Measurements from ENCODE around the gene ROR1.

ROR1 gene

GRCh38 chr1:63908016-63908415, 134.2 kb downstream of the ROR1 start:
- TF ChIP-seq FOXP2 (optimal IDR thresholded peaks at IDR 0.05; ENCODE audit: borderline replicate concordance, extremely low read depth, extremely low read length, insufficient read depth) = no peak
- no peak for TF ChIP-seq TAF1 (IDR thresholded peaks at IDR 0.05; ENCODE audit: borderline replicate concordance, insufficient read depth, low read length)
- TF ChIP-seq, protein P1, sequence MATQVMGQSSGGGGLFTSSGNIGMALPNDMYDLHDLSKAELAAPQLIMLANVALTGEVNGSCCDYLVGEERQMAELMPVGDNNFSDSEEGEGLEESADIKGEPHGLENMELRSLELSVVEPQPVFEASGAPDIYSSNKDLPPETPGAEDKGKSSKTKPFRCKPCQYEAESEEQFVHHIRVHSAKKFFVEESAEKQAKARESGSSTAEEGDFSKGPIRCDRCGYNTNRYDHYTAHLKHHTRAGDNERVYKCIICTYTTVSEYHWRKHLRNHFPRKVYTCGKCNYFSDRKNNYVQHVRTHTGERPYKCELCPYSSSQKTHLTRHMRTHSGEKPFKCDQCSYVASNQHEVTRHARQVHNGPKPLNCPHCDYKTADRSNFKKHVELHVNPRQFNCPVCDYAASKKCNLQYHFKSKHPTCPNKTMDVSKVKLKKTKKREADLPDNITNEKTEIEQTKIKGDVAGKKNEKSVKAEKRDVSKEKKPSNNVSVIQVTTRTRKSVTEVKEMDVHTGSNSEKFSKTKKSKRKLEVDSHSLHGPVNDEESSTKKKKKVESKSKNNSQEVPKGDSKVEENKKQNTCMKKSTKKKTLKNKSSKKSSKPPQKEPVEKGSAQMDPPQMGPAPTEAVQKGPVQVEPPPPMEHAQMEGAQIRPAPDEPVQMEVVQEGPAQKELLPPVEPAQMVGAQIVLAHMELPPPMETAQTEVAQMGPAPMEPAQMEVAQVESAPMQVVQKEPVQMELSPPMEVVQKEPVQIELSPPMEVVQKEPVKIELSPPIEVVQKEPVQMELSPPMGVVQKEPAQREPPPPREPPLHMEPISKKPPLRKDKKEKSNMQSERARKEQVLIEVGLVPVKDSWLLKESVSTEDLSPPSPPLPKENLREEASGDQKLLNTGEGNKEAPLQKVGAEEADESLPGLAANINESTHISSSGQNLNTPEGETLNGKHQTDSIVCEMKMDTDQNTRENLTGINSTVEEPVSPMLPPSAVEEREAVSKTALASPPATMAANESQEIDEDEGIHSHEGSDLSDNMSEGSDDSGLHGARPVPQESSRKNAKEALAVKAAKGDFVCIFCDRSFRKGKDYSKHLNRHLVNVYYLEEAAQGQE (IDR thresholded peaks at IDR 0.05; ENCODE audit: insufficient read depth in 1 of 2, low read depth in 2 of 2, low read length in 2 of 2) = no peak
- no peak for TF ChIP-seq SIN3A (IDR thresholded peaks at IDR 0.05; ENCODE audit: borderline replicate concordance, insufficient read depth, low read length)
- TF ChIP-seq POLR2AphosphoS5 (IDR thresholded peaks at IDR 0.05; ENCODE audit: low read depth, low read length) = no peak

GRCh38 chr1:63909526-63909925, 135.7 kb downstream of the ROR1 start:
- TF ChIP-seq SIN3A (IDR thresholded peaks at IDR 0.05; ENCODE audit: borderline replicate concordance, insufficient read depth, low read length) (no peak), TAF1 (IDR thresholded peaks at IDR 0.05; ENCODE audit: borderline replicate concordance, insufficient read depth, low read length) (no peak), POLR2AphosphoS5 (IDR thresholded peaks at IDR 0.05; ENCODE audit: low read depth, low read length) (no peak), FOXP2 (optimal IDR thresholded peaks at IDR 0.05; ENCODE audit: borderline replicate concordance, extremely low read depth, extremely low read length, insufficient read depth) (no peak)
- TF ChIP-seq, protein P1 (IDR thresholded peaks at IDR 0.05; ENCODE audit: insufficient read depth in 1 of 2, low read depth in 2 of 2, low read length in 2 of 2) = no peak

DNA sequence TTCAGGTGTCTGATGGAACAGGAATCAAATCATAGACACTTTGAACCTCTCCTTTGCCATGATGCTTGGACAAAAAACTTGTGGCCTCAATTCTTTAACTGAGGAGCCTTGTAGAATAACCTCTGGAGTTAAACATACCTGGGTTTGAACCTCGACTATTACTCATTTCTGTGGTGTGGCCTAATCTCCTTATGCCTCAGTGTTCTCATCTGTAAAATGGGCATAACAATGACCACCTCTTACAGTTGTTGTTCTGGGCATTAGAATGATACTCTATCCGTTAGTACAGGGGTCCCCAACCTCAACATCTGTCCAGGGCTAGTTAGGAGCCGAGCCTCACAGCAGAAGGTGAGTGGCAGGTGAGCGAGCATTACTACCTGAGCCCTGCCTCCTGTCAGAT, 137.2 kb downstream of the ROR1 start:
- TF ChIP-seq, protein P1 (IDR thresholded peaks at IDR 0.05; ENCODE audit: insufficient read depth in 1 of 2, low read depth in 2 of 2, low read length in 2 of 2) = no peak
- no peak for TF ChIP-seq TAF1 (IDR thresholded peaks at IDR 0.05; ENCODE audit: borderline replicate concordance, insufficient read depth, low read length)
- TF ChIP-seq SIN3A (IDR thresholded peaks at IDR 0.05; ENCODE audit: borderline replicate concordance, insufficient read depth, low read length) = no peak
- no peak for TF ChIP-seq POLR2AphosphoS5 (IDR thresholded peaks at IDR 0.05; ENCODE audit: low read depth, low read length)
- no peak for TF ChIP-seq FOXP2 (optimal IDR thresholded peaks at IDR 0.05; ENCODE audit: borderline replicate concordance, extremely low read depth, extremely low read length, insufficient read depth)

DNA sequence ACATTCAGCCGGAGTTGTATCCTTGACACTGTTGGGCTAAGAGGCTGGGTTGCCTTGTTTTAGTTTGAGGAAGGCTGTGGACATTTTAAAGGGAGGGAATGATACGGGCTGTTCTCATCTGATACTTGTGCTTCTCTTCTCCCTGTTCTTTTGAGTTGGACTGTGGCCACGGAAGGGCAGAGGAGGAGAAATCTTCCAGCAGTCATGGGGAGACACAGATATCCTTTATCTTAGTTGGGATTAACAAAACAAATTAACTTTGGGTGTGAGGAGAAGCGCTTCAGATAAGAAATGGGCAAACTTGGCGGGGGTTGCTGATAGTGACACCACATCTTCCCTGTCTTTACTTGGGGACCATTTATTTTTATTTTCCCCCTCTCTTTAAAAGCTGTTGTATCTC, 138.8 kb downstream of the ROR1 start:
- no peak for TF ChIP-seq POLR2AphosphoS5 (IDR thresholded peaks at IDR 0.05; ENCODE audit: low read depth, low read length)
- no peak for TF ChIP-seq TAF1 (IDR thresholded peaks at IDR 0.05; ENCODE audit: borderline replicate concordance, insufficient read depth, low read length)
- no peak for TF ChIP-seq FOXP2 (optimal IDR thresholded peaks at IDR 0.05; ENCODE audit: borderline replicate concordance, extremely low read depth, extremely low read length, insufficient read depth)
- no peak for TF ChIP-seq SIN3A (IDR thresholded peaks at IDR 0.05; ENCODE audit: borderline replicate concordance, insufficient read depth, low read length)
- TF ChIP-seq, protein P1 (IDR thresholded peaks at IDR 0.05; ENCODE audit: insufficient read depth in 1 of 2, low read depth in 2 of 2, low read length in 2 of 2) = no peak

DNA sequence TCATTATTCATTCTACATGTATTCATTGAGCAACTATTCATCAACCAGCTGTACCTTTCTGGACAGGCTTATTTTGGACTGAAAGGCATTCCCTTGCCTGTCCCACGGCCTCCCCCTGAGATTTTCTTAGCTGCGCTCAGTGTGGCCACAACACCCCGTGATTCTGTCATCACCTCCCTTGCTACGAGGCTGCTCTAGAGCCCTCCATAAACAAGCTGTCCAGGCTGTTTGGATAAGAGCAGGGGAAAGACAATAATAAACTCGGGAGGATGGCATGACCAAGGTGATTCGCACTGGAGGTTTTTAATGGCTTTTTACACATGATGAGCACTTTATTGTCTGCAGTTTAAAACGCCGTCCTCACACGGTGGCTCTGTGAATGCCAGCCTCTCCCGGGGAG, 139.7 kb downstream of the ROR1 start:
- no peak for TF ChIP-seq POLR2AphosphoS5 (IDR thresholded peaks at IDR 0.05; ENCODE audit: low read depth, low read length)
- TF ChIP-seq TAF1 (IDR thresholded peaks at IDR 0.05; ENCODE audit: borderline replicate concordance, insufficient read depth, low read length) = no peak
- TF ChIP-seq SIN3A (IDR thresholded peaks at IDR 0.05; ENCODE audit: borderline replicate concordance, insufficient read depth, low read length) = no peak
- TF ChIP-seq, protein P1 (IDR thresholded peaks at IDR 0.05; ENCODE audit: insufficient read depth in 1 of 2, low read depth in 2 of 2, low read length in 2 of 2) = no peak
- TF ChIP-seq FOXP2 (optimal IDR thresholded peaks at IDR 0.05; ENCODE audit: borderline replicate concordance, extremely low read depth, extremely low read length, insufficient read depth) = no peak
